CD14-positive monocyte (primary cell): ENCODE data around the gene RFK. TPM values are rescaled to one million over a fixed set of nuclear protein-coding genes. Genes with fewer than 3 reads are reported as not detected.

ENCODE experiments used
- DNase-seq, 3 donors: peaks; one replicate each; pipeline ENCODE4 v3.0.0-alpha.2; 2011 to 2022
- H2AFZ ChIP-seq: 2 replicates; pipeline ENCODE4 v1.6.0; 2012; ENCODE audit warnings: mild to moderate bottlenecking, low read depth, low read length, inconsistent platforms; ENCODE audit not compliant: insufficient read depth, poor library complexity, severe bottlenecking
- H3K27ac ChIP-seq, 2 donors: 1 replicate in 1 of 2; 2 replicates in 1 of 2; pipeline ENCODE4 v1.5.1; 2012 to 2013; ENCODE audit warnings: low read length in 2 of 2, control low read depth in 1 of 2, inconsistent platforms in 1 of 2, low read depth in 1 of 2, mild to moderate bottlenecking in 1 of 2
- H3K27me3 ChIP-seq, 2 donors: one replicate each; pipeline versions ENCODE4 v1.6.0 to v1.6.1; 2011 to 2013; ENCODE audit warnings: low read length in 2 of 2; ENCODE audit not compliant: control insufficient read depth in 2 of 2, insufficient read depth in 2 of 2
- H3K36me3 ChIP-seq, 2 donors: replicated peaks in 1 of 2; 1 replicate in 1 of 2; 2 replicates in 1 of 2; pipeline versions ENCODE4 v1.5.1 to v1.6.1; 2012 to 2013; ENCODE audit warnings: low read length in 2 of 2, control low read depth in 1 of 2, inconsistent platforms in 1 of 2, mild to moderate bottlenecking in 1 of 2; ENCODE audit not compliant: insufficient read depth in 2 of 2, control insufficient read depth in 1 of 2
- H3K4me1 ChIP-seq, 2 donors: 1 replicate in 1 of 2; 2 replicates in 1 of 2; pipeline versions ENCODE4 v1.5.1 to v1.6.1; 2012 to 2013; ENCODE audit warnings: low read length in 2 of 2, control low read depth in 1 of 2, inconsistent platforms in 1 of 2, mild to moderate bottlenecking in 1 of 2, moderate library complexity in 1 of 2; ENCODE audit not compliant: insufficient read depth in 2 of 2, control insufficient read depth in 1 of 2
- H3K4me2 ChIP-seq: replicated peaks from 2 replicates; pipeline ENCODE3; 2012; ENCODE audit warnings: low read length, moderate library complexity, mild to moderate bottlenecking; ENCODE audit not compliant: poor library complexity, severe bottlenecking; ENCODE audit errors: extremely low read depth
- H3K4me3 ChIP-seq, 3 experiments: fragments of 200-600 bp in 1 of 3; sonication (generic) in 1 of 3; replicated peaks in 1 of 3; 1 replicate in 2 of 3; 2 replicates in 1 of 3; pipeline ENCODE4 v1.5.1; 2011 to 2013; ENCODE audit warnings: low read length in 3 of 3, mild to moderate bottlenecking in 3 of 3, control low read depth in 2 of 3, low read depth in 2 of 3, inconsistent platforms in 1 of 3, moderate library complexity in 1 of 3
- H3K79me2 ChIP-seq: 2 replicates; pipeline ENCODE4 v1.6.0; 2012; ENCODE audit warnings: mild to moderate bottlenecking, control low read depth, inconsistent platforms, low read length, moderate library complexity; ENCODE audit not compliant: insufficient read depth
- H3K9ac ChIP-seq: 2 replicates; pipeline ENCODE4 v1.6.0; 2017; ENCODE audit warnings: low read length, mild to moderate bottlenecking; ENCODE audit not compliant: insufficient read depth, poor library complexity, severe bottlenecking
- H3K9me3 ChIP-seq, 2 donors: replicated peaks in 1 of 2; 1 replicate in 1 of 2; 2 replicates in 1 of 2; pipeline versions ENCODE4 v1.5.1 to v1.6.1; 2012 to 2013; ENCODE audit warnings: low read length in 2 of 2, control low read depth in 1 of 2; ENCODE audit not compliant: control insufficient read depth in 1 of 2, insufficient read depth in 1 of 2
- H4K20me1 ChIP-seq: 2 replicates; pipeline ENCODE4 v1.6.0; 2012; ENCODE audit warnings: mild to moderate bottlenecking, low read length, control low read depth, moderate library complexity; ENCODE audit not compliant: insufficient read depth
- H3K27ac Mint-ChIP-seq, 7 donors: one replicate each; pipeline ENCODE4 v1.8.0; 2020; ENCODE audit warnings: mild to moderate bottlenecking in 7 of 7, mixed read lengths in 7 of 7, moderate library complexity in 6 of 7, inconsistent platforms in 2 of 7
- H3K27me3 Mint-ChIP-seq, 3 donors: one replicate each; pipeline ENCODE4 v1.8.0; 2021 to 2022; ENCODE audit warnings: low read depth in 3 of 3, mild to moderate bottlenecking in 3 of 3, mixed read lengths in 3 of 3, moderate library complexity in 3 of 3, inconsistent platforms in 1 of 3
- H3K36me3 Mint-ChIP-seq, 2 donors: one replicate each; pipeline ENCODE4 v1.8.0; 2020; ENCODE audit warnings: mixed read lengths in 2 of 2, inconsistent platforms in 1 of 2, mild to moderate bottlenecking in 1 of 2
- H3K4me1 Mint-ChIP-seq: one replicate; pipeline ENCODE4 v1.8.0; 2020; ENCODE audit warnings: mild to moderate bottlenecking, mixed read lengths
- H3K4me3 Mint-ChIP-seq, 2 donors: one replicate each; pipeline ENCODE4 v1.8.0; 2020; ENCODE audit warnings: mild to moderate bottlenecking in 2 of 2, mixed read lengths in 2 of 2, moderate library complexity in 1 of 2
- H3K9me3 Mint-ChIP-seq, 7 donors: one replicate each; pipeline ENCODE4 v1.8.0; 2020 to 2022; ENCODE audit warnings: mixed read lengths in 7 of 7, mild to moderate bottlenecking in 6 of 7, moderate library complexity in 6 of 7, inconsistent platforms in 2 of 7
- CTCF ChIP-seq: fragments of 200-600 bp; IDR thresholded peaks from one replicate; pipeline ENCODE4 v1.8.0; 2022; ENCODE audit warnings: antibody characterized with exemption, mild to moderate bottlenecking
- WGBS: methylation state at CpG from one replicate; pipeline ENCODE4 v1.1.5; 2013; ENCODE audit warnings: missing lambda C conversion rate; ENCODE audit not compliant: insufficient coverage; 5-methylcytosine and 5-hydroxymethylcytosine counted together
- intact Hi-C, 2 donors: fragments of 100-400 bp; cut with micrococcal nuclease; formaldehyde crosslinking; loops; one replicate each; pipeline versions ENCODE4 v1.15.0 to v1.15.1; 2023
- polyA plus RNA-seq, 3 donors: library from polyadenylated mRNA; depleted of rRNA in 1 of 3; unstranded in 2 of 3; stranded (reverse) in 1 of 3; fragments of 300-500 nt in 2 of 3; fragments of >200 nt in 1 of 3; fragmentation: Illumina TruSeq in 2 of 3; gene quantifications; 1 replicate in 2 of 3; 2 replicates in 1 of 3; pipeline ENCODE4 v1.2.3, GENCODE V29; 2012 to 2021

Gene RFK
- polyA plus RNA-seq, 3 donors: 5.9 to 46.6 (median 44.4) TPM

GRCh38 chr9:76377791-76378190 is 16.4 kb downstream of the RFK start:
- no peaks in the 10 kb centered on the region for H3K27me3 Mint-ChIP-seq
- H3K9ac ChIP-seq: no peak overlapping the region
- no peaks in the 10 kb centered on the region for H4K20me1 ChIP-seq
- H3K27me3 ChIP-seq: no peaks in the 10 kb centered on the region
- no peak for DNase-seq
- no peak overlapping the region for H3K4me3 Mint-ChIP-seq
- H3K9me3 Mint-ChIP-seq: peaks cover 0 to 3% (median 2%) of the 10 kb centered on the region in 7 donors
- peaks cover 1 to 3% of the 10 kb centered on the region in 2 donors for H3K36me3 Mint-ChIP-seq
- no peak overlapping the region for H3K4me3 ChIP-seq
- H3K27ac ChIP-seq: no peak overlapping the region
- H3K9me3 ChIP-seq: no peaks in the 10 kb centered on the region
- peaks cover 35% of the 10 kb centered on the region for H3K4me1 Mint-ChIP-seq
- peaks cover 0 to 2% of the 10 kb centered on the region in 2 donors for H3K36me3 ChIP-seq
- TF ChIP-seq CTCF: no peak
- H3K27ac Mint-ChIP-seq: no peak overlapping the region
- no peak overlapping the region for H3K4me2 ChIP-seq
- intact Hi-C loops: no loop called here
- H3K79me2 ChIP-seq: no peaks in the 10 kb centered on the region
- peaks cover 25 to 28% of the 10 kb centered on the region in 2 donors for H3K4me1 ChIP-seq
- H2AFZ ChIP-seq: no peak overlapping the region

GRCh38 chr9:76374783-76375559 is 19.3 kb downstream of the RFK start:
- peaks cover 34 to 38% of the 10 kb centered on the region in 2 donors for H3K4me1 ChIP-seq
- intact Hi-C loops: no loop called here
- Mint-ChIP-seq H3K4me1 (peaks cover 44% of the 10 kb centered on the region), H3K9me3 (no peaks in the 10 kb centered on the region), H3K36me3 (no peaks in the 10 kb centered on the region), H3K4me3 (peak overlapping the region in 1 of 2 donors; percentile 51), H3K27ac (peak overlapping the region in 4 of 7 donors; percentile 2 to 82 (median 14)), H3K27me3 (no peaks in the 10 kb centered on the region)
- no peaks in the 10 kb centered on the region for H3K9me3 ChIP-seq
- peak overlapping the region in 1 of 2 donors; percentile 5 for H3K27ac ChIP-seq
- no peaks in the 10 kb centered on the region for H4K20me1 ChIP-seq
- H3K79me2 ChIP-seq: no peaks in the 10 kb centered on the region
- no peaks in the 10 kb centered on the region for H3K36me3 ChIP-seq
- TF ChIP-seq CTCF: no peak
- no peak overlapping the region for H3K4me2 ChIP-seq
- H2AFZ ChIP-seq: no peak overlapping the region
- 95% methylated on average over 5 of the region's 10 CpGs for WGBS
- H3K4me3 ChIP-seq: no peak overlapping the region
- no peaks in the 10 kb centered on the region for H3K27me3 ChIP-seq
- H3K9ac ChIP-seq: no peak overlapping the region
- peak in 2 of 3 donors; percentile 12 to 48 for DNase-seq
